Measurements from ENCODE around the gene LTK.

Gene LTK

DNA sequence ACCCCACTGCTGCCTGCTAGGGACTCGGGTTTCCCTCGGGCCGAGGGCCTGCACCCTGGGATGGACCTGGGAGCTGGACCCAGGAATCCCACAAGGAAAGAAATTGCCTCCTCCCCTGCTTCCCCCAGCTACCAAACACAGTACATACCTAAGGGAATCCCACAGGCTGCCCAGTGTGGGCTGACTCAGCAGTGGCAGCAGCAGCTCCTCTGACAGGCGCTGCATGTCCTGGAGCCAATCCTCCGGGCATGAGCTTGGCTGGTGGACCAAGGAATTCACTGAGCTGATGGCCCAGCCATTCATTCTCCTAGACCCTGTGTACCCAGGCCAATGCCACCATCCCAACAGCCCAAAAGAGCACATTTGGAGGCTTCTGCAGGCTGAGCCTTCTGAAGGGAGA, 9.5 kb upstream of the LTK start:
- DNase-seq: no peak

DNA sequence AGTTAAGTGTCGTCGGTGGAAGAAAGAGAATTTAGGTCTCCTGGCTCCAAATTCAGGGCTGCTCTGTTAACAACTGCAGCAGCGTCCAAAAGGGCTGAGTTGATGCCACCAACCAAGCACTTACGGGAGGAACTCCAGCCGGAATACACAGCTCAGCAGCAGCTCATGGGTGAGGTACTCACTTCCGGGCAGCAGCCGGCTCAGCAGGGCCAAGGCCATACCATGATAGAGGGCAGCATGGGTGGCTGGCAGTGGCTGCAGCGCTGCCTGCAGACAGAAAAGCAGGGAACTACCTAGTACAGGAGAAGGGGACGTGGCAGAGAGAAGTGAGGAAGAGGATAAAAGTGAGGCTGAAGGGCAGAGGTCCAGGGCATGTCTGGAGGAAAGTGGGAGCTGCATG, 8.0 kb upstream of the LTK start:
- no peak for DNase-seq

- no peak for DNase-seq
Measured at GRCh38 chr15:41520636-41521035, 7.0 kb upstream of the LTK start.

DNA sequence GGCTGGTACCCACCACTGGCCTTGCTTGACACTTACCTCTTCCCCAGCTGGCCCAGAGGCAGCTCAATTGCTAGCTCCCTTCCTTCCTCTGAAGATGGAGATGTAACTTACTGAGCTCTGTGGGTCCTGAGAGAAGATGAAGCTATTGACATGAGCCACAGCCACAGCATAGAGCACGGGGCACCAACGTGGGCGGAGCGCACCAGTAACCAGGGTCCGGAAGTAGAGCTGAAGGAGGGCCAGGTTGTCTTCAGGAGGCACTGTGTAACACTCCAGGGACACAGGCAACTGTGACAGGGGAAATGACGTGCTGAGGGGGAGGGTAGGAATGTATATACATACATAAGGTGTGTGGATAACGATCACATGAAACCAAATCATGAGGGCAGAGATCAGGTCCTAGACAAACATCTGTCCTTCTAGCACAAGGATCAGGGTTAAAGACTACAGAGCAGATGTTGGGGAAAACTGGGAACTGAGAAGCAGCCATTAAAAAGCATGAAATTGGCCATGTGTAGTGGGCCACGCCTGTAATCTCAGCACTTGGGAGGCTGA, 4.3 kb upstream of the LTK start:
- no peak for DNase-seq

- no peak for DNase-seq
Measured at GRCh38 chr15:41512940-41513505, 604 bp downstream of the LTK start.

DNA sequence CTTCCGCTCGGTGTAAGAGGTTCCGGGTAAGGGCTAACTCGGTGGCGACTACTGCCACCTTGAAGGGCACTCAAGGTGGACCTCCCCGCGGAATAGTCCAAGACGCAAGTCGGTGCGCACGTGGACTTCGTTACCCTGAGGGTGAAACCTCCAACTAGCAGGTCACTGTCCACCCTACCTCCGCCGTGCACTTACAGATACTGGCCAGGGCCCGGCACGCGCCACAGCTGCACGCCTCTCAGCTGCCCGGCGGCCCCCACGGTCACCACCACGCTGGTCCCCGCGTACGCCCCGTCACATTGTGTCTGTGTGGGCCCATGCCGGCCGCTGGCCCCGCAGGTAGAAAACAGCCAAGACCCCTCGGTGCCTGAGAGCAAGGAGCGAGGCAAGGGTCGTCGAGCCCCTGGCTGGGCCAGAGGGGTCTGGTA, 1.1 kb downstream of the LTK start:
- no peak for DNase-seq

GRCh38 chr15:41511899-41512369, 1.7 kb downstream of the LTK start:
- no peak for DNase-seq

- no peak for DNase-seq
Measured at GRCh38 chr15:41511331-41511898, 2.2 kb downstream of the LTK start.

DNA sequence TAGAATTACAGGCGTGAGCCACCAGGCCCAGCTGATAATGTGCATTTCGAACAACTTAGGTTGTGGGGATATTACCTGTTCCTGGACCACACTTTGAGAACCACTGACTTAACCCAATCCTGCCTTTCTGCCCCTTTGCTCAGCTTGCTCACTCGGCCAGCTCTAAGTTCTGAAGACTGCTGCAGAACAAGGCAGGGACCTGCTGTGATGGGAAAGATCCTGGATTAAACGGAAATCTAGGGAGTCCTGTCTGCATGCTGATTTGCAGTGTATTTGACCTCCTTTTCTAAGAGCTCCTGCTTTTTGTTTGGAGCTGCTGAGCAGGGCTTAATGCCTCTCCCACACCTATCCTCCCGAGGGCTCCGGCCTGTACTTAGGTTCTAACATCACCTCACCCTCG, 2.9 kb downstream of the LTK start:
- no peak for DNase-seq

GRCh38 chr15:41507820-41508290, 5.8 kb downstream of the LTK start:
- no peak for DNase-seq

DNA sequence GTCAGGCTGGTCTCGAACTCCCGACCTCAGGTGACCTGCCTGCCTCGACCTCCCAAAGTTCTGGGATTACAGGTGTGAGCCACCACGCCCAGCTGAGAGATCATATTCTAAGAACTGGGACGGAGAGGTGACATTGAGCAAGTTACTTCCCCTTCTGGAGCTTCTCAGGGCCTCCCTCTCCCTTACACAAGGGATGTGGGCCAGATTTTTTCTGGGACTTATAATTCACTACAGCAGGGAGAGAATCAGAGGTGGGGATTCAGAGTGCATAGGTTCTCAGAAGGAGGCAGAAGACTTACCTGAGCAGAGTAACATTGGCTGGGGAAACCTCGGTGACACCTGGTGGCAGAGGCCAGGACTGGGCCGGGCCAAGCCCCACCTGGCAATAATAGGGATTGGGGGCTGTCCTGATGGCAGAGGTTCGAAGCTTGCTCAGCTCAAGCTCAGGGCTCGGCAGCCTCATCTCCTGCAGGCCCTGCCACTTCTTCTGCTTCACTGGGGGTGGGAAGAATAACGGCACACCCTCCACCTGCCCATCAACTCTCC, 6.8 kb downstream of the LTK start:
- no peak for DNase-seq

DNA sequence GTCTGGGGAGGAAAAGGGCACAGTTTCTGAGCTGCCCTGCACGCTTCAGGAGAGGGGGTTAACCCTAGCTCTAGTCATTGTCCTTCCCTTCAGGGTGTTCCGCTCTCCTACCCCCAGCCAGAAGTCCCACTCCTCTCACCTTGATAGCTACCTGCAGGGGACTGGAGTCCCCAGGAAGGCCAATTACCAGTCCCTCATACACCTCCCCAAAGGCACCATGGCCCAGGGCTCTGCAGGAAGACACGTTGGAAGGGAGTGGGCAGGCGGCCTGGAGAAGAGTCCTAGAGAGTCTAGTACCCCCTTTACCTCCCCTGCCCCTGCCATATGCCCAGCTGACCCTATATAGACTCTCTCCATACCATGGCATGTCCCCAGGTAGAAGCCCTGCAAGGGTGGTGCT, 7.9 kb downstream of the LTK start:
- DNase-seq: no peak

- no peak for DNase-seq
Measured at GRCh38 chr15:41504751-41505492, 8.7 kb downstream of the LTK start.

DNA sequence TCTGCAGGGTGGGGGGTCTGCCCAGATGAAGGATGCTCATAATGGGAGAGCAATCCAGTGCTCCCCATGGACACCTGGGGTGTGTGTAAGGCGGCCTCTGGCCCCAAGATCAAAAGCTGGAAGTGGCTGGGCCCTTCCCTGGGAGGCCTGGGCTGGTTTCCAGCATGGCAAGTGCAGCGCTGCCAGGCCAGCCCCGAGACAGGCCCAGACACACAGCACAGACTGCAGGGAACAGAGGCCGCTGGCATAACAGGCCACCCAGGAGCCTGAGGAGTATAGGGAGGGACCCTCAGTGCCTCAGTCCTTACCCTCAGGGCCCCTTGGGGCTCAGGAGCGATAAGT, 10.0 kb downstream of the LTK start:
- no peak for DNase-seq

DNA sequence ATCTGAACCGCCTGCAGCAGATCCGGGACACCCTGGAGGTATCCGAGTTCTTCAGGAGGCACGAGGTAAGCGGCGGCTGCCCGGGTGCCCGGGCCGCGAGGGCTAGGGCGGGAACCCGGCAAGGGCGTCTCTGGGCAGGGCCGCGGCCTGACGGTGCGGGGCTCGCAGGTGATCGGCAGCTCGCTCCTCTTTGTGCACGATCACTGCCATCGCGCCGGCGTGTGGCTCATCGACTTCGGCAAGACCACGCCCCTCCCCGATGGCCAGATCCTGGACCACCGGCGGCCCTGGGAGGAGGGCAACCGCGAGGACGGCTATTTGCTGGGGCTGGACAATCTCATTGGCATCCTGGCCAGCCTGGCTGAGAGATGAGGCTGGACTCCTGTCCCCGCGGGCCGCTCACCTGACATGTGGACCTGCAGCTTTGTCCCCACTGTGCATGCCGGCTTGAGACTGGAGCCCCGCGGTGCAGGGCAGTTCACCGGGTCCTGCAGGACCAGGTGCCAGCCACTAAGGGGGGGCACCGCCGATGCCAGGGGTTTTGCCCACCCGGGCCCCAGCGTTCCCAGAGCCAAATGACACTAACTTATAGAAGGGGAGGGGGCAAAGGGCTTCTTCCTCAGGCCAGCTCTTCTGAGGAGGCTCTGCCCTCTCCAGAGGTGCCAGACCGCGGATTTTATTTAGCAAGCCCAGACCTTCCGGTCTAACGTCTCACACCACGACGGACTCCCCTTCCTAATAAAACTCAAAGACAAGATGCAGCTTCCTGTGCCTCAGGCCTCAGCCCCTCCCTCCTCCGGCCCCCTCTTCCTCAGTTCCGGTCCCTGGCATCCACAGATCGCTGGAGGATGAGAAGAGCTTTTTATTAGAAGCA, 10.6 kb downstream of the LTK start:
- DNase-seq: no peak

DNA sequence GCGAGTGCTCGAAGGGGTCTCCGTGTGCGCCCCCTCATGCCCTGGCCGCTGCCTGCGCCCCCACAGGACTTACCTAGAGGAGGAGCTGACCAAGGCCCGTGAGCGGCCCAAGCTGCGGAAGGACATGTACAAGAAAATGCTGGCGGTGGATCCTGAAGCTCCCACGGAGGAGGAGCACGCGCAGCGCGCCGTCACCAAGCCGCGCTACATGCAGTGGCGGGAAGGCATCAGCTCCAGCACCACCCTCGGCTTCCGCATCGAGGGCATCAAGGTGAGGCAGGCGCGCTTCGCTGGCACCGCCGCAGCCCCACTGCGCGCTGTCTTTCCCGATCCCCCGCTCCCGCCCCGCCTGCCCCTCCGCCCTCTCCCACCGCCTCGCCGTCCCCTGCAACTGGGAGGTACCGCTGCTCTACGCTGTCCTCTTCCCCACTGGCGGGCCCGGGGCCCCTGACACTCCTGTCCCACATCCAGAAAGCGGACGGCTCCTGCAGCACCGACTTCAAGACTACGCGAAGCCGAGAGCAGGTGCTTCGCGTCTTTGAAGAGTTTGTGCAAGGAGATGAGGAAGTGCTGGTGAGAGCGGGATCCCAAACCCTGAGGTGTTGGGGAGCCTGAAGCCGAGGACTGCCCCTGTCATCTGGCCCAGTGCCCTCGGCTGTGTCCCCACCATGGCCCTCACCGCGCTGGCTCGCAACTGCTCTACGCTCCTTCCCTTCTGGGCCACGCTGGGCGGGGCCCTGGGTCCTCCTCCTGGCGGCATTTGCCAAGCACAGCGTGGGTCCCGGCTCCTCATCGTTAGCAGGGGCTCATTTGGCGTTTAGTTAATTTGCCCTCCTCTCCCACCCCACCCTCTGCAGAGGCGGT, 11.5 kb downstream of the LTK start:
- no peak for DNase-seq

- no peak for DNase-seq
Measured at GRCh38 chr15:41501191-41501917, 12.3 kb downstream of the LTK start.

DNA sequence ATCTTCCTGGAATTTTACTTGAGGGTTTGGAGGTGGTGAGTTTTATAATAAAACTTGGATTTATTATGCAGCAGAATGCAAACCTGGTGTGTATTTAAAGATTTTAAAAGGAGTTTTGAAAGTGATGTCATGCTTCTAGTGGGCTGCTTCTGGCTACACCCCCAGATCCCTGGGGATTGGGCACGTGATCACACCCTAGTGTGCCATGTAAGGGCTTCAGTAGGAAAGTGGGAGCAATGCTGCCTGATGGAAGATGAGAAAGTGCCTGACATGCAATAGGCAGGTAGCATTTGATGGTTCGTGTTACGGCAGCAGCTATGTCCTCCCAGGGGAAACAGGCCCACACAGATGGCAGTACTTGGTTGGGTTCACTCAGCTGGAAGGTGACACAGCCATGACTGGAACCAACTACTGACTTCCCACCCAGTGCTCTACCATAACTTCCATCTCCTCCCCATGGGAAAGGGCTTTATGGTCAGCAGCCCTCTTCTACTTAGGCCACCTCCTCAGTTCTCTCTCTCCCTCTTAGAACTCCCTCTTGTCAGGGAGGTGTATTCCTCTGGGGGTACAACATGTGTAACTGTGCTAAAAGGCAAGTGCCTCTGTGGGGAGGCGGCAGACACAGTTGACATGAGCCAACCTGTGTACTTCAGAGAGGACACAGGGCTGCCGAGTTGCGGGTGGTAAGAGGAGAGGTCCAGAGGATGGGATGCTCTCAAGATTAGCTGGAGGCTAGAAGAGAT, 14.3 kb downstream of the LTK start:
- DNase-seq: no peak

DNA sequence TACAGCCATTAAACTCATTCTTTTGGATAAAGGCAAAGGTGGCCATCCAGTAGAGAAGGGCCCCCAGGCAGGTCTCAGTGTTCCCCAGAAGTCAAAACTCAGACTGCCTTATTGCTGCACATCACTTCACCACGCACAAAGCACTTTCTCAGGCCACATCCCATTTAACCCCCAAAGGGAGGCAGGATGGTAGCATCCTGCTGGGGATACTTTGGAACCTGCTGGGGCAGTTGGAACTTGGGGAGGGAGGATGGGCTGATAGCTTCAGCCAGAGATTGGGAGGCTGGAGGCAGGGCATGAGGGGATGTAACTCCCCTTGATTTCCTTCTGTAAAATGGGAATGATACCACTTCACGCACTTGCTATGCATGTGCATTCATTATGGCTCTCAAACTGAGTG, 15.0 kb downstream of the LTK start:
- no peak for DNase-seq

Measured in cerebellar nuclear complex (tissue), 1 donor.